Kidney (tissue), 14 donors: ENCODE results near the gene GLYATL1. TPM values are rescaled to one million over a fixed set of nuclear protein-coding genes. Genes with fewer than 3 reads are reported as not detected.
A peak's percentile ranks its signal among the peaks of the same experiment; 100 is the strongest.

ENCODE experiments used
- DNase-seq, 5 donors: peaks; one replicate each; pipeline ENCODE4 v3.0.0-alpha.2; 2013 to 2020
- FAIRE-seq: peaks from 2 replicates; lab custom pipeline; 2012; peaks lifted over from hg19 to GRCh38; lab: Jason Lieb, UNC
- H3K27ac ChIP-seq, 2 donors: one replicate each; pipeline ENCODE4 v1.7.0; 2013; ENCODE audit warnings: low read depth in 2 of 2, low read length in 2 of 2, inconsistent platforms in 1 of 2
- H3K27me3 ChIP-seq: one replicate; pipeline ENCODE4 v1.7.1; 2013; ENCODE audit warnings: low read length, inconsistent platforms; ENCODE audit not compliant: control insufficient read depth, insufficient read depth
- H3K36me3 ChIP-seq, 3 donors: one replicate each; pipeline versions ENCODE4 v1.7.0 to v1.7.1; 2013; ENCODE audit warnings: low read length in 3 of 3, control low read depth in 1 of 3, inconsistent platforms in 1 of 3; ENCODE audit not compliant: insufficient read depth in 3 of 3, control insufficient read depth in 2 of 3
- H3K4me1 ChIP-seq, 3 donors: one replicate each; pipeline versions ENCODE4 v1.7.0 to v1.7.1; 2013; ENCODE audit warnings: low read length in 3 of 3, inconsistent platforms in 1 of 3, low read depth in 1 of 3; ENCODE audit not compliant: control insufficient read depth in 2 of 3, insufficient read depth in 2 of 3
- H3K4me3 ChIP-seq, 3 donors: one replicate each; pipeline versions ENCODE4 v1.7.0 to v1.8.1; 2013; ENCODE audit warnings: low read length in 3 of 3, control low read depth in 1 of 3, inconsistent platforms in 1 of 3
- H3K9ac ChIP-seq, 3 donors: one replicate each; pipeline versions ENCODE4 v1.7.0 to v1.7.1; 2013; ENCODE audit warnings: low read length in 3 of 3, control low read depth in 1 of 3, inconsistent platforms in 1 of 3
- H3K9me3 ChIP-seq, 3 donors: one replicate each; pipeline versions ENCODE4 v1.7.0 to v1.7.1; 2013; ENCODE audit warnings: low read length in 3 of 3, control low read depth in 1 of 3, inconsistent platforms in 1 of 3; ENCODE audit not compliant: control insufficient read depth in 2 of 3, insufficient read depth in 1 of 3
- CTCF ChIP-seq: IDR thresholded peaks from 3 replicates; pipeline ENCODE4 v1.5.1; 2012; ENCODE audit warnings: mild to moderate bottlenecking, moderate library complexity, borderline replicate concordance; ENCODE audit not compliant: insufficient read depth; ENCODE audit errors: extremely low read depth
- intact Hi-C: fragments of 100-400 bp; cut with DNase I; formaldehyde crosslinking; loops from one replicate; pipeline ENCODE4 v1.11.1; 2022
- polyA plus RNA-seq: library from polyadenylated mRNA; stranded (reverse); fragments of 350-450 nt; fragmentation: Illumina TruSeq; extraction: RNeasy Lipid Tissue Mini Kit (QIAGEN cat#74804); gene quantifications from one replicate; pipeline ENCODE4 v1.2.3, GENCODE V29; 2014; ENCODE audit warnings: low read depth, low replicate concordance; ENCODE audit not compliant: insufficient read depth
- total RNA-seq: library from RNA; stranded (reverse); fragmentation: NEBNext Ultra II Directional; extraction: Animal tissue kit (Norgen Biotek cat#: 25700); gene quantifications from one replicate; pipeline ENCODE4 v1.2.1, GENCODE V29; 2021
- donor health status: control.
- donor health status: control.
- donor health status: control.
- donor health status: control.
- donor health status: control.
- donor health status: DM: yes; HTN: yes; CAD: no.
- donor health status: Normal renal cell carcinoma (clear cell type).

Gene GLYATL1
- total and polyA plus RNA-seq, 2 donors from 2014 or later = 15.7 to 199 TPM

GRCh38 chr11:58965246-58965985 is 26.1 kb downstream of the GLYATL1 start:
- no peak for FAIRE-seq
- no peak for TF ChIP-seq CTCF
- Histone ChIP-seq H3K9me3 (no peaks in the 10 kb centered on the region), H3K9ac (no peak overlapping the region), H3K27me3 (no peaks in the 10 kb centered on the region), H3K4me3 (no peak overlapping the region), H3K36me3 (no peaks in the 10 kb centered on the region), H3K4me1 (peaks cover 0 to 3% (median 0%) of the 10 kb centered on the region in 3 donors), H3K27ac (no peak overlapping the region)
- intact Hi-C loops = no loop called here
- DNase-seq = no peak

- intact Hi-C loops = no loop called here
- FAIRE-seq (no peak), DNase-seq (peak in 4 of 5 donors; percentile 29 to 51 (median 40))
- Histone ChIP-seq H3K9ac (no peak overlapping the region), H3K36me3 (no peaks in the 10 kb centered on the region), H3K4me1 (peaks cover 0 to 2% (median 0%) of the 10 kb centered on the region in 3 donors), H3K27ac (no peak overlapping the region), H3K9me3 (no peaks in the 10 kb centered on the region), H3K4me3 (no peak overlapping the region), H3K27me3 (no peaks in the 10 kb centered on the region)
- TF ChIP-seq CTCF = no peak
Measured at GRCh38 chr11:58968251-58968711, 29.0 kb downstream of the GLYATL1 start.

GRCh38 chr11:58977470-58977869 is 38.2 kb downstream of the GLYATL1 start:
- intact Hi-C loops = no loop called here
- H3K27me3 ChIP-seq = no peaks in the 10 kb centered on the region
- TF ChIP-seq CTCF = no peak
- FAIRE-seq = no peak
- DNase-seq = no peak
- H3K27ac ChIP-seq = no peak overlapping the region
- H3K9me3 ChIP-seq = no peaks in the 10 kb centered on the region
- H3K4me1 ChIP-seq = no peaks in the 10 kb centered on the region
- no peak overlapping the region for H3K4me3 ChIP-seq
- no peak overlapping the region for H3K9ac ChIP-seq
- no peaks in the 10 kb centered on the region for H3K36me3 ChIP-seq
